Measurements from ENCODE around the gene TRIP13.
"Not testable (repeated sequence)": the region's sequence is repeated elsewhere in the genome, so short reads cannot be mapped to it uniquely, and the experiment has no call there.

The TRIP13 gene

DNA sequence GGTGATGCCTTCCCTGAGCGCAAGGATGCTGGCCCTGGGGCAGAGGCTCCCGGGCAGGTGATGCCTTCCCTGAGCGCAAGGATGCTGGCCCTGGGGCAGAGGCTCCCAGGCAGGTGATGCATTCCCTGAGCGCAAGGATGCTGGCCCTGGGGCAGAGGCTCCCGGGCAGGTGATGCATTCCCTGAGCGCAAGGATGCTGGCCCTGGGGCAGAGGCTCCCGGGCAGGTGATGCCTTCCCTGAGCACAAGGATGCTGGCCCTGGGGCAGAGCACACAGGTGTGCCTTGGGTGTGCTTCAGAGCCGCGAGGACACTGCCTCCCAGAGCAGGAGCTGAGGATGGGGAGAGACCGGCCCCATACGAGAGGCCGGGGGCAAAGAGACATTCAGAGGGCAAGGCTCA lies 22.7 kb downstream of the TRIP13 start:
- peaks cover 80% of the 10 kb centered on the region for H3K36me3 ChIP-seq (ENCODE audit: control insufficient read depth, insufficient read depth, low read length)
- not testable (repeated sequence) for H3K4me1 ChIP-seq (ENCODE audit: control insufficient read depth, insufficient read depth, low read length); H3K9ac ChIP-seq (ENCODE audit: low read depth, low read length); H3K27ac ChIP-seq (ENCODE audit: low read depth, low read length); H3K4me3 ChIP-seq (ENCODE audit: low read depth, low read length); H3K9me3 ChIP-seq (ENCODE audit: control insufficient read depth, insufficient read depth, low read length); H3K27me3 ChIP-seq (ENCODE audit: control insufficient read depth, insufficient read depth, low read length)

DNA sequence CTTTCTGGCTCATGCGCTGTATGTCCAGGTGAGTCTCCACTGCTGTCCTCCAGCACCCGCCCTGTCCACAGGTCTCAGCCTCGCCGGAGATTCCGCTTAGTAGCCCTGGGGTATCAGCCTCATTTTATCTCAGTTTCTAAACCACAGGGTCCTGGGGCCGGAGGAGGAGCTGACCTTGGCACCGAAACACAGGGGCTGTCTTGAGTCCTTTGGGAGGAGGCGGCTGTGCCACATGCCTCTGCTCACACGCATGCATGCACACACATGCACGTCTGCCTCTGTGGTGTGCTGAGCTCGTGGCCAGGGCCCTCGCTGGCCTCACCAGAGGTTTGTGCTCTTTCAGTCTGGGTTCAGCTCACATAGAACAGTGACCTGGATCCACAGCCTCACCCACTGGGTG lies 23.3 kb downstream of the TRIP13 start:
- Histone ChIP-seq H3K9ac (ENCODE audit: low read depth, low read length) (no peak overlapping the region), H3K4me3 (ENCODE audit: low read depth, low read length) (no peak overlapping the region), H3K36me3 (ENCODE audit: control insufficient read depth, insufficient read depth, low read length) (peaks cover 77% of the 10 kb centered on the region)

DNA sequence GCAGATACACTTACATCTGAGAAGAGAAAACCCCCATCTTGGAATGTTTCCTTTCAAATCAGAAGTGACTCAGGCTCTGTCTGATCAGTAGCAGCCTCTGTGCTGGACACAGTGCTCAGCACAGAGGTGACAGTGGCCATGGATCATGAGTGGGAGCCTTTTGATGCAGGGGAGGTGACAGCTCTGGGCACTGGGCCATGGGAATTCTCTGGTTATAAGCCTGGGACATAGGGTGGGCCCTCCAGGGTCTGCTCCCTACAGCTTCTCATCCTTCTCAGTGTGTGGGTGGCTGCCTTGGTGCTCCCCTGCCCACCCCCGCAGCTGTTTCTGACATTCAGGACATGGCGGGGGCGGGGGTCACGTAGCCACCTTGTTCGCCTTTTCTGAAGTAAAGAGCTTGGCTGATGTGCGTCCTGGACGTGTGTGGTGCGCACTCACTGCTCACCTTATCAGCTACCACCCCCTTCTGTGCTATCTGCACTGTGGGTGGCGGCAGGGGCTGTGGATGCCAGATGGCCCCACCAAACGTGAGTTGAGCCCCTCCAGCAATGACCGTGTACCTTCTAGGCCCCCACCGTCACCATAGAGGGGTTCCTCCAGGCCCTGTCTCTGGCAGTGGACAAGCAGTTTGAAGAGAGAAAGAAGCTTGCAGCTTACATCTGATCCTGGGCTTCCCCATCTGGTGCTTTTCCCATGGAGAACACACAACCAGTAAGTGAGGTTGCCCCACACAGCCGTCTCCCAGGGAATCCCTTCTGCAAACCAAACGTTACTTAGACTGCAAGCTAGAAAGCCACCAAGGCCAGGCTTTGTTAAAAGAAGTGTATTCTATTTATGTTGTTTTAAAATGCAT lies 24.0 kb downstream of the TRIP13 start:
- no peaks in the 10 kb centered on the region for H3K4me1 ChIP-seq (ENCODE audit: control insufficient read depth, insufficient read depth, low read length)
- H3K4me3 ChIP-seq (ENCODE audit: low read depth, low read length) = no peak overlapping the region
- no peaks in the 10 kb centered on the region for H3K9me3 ChIP-seq (ENCODE audit: control insufficient read depth, insufficient read depth, low read length)
- no peaks in the 10 kb centered on the region for H3K27me3 ChIP-seq (ENCODE audit: control insufficient read depth, insufficient read depth, low read length)
- peaks cover 75% of the 10 kb centered on the region for H3K36me3 ChIP-seq (ENCODE audit: control insufficient read depth, insufficient read depth, low read length)
- H3K27ac ChIP-seq (ENCODE audit: low read depth, low read length) = no peak overlapping the region
- H3K9ac ChIP-seq (ENCODE audit: low read depth, low read length) = no peak overlapping the region

More for the DNA sequence above, 23.3 kb downstream of the TRIP13 start:
- H3K27ac ChIP-seq (ENCODE audit: low read depth, low read length) = no peak overlapping the region
- no peaks in the 10 kb centered on the region for H3K4me1 ChIP-seq (ENCODE audit: control insufficient read depth, insufficient read depth, low read length)
- H3K27me3 ChIP-seq (ENCODE audit: control insufficient read depth, insufficient read depth, low read length) = no peaks in the 10 kb centered on the region
- H3K9me3 ChIP-seq (ENCODE audit: control insufficient read depth, insufficient read depth, low read length) = no peaks in the 10 kb centered on the region

GRCh38 chr5:918717-919116 lies 26.0 kb downstream of the TRIP13 start:
- not testable (repeated sequence) for H3K27ac ChIP-seq (ENCODE audit: low read depth, low read length); H3K4me3 ChIP-seq (ENCODE audit: low read depth, low read length); H3K4me1 ChIP-seq (ENCODE audit: control insufficient read depth, insufficient read depth, low read length); H3K9ac ChIP-seq (ENCODE audit: low read depth, low read length); H3K9me3 ChIP-seq (ENCODE audit: control insufficient read depth, insufficient read depth, low read length); H3K27me3 ChIP-seq (ENCODE audit: control insufficient read depth, insufficient read depth, low read length)
- peaks cover 57% of the 10 kb centered on the region for H3K36me3 ChIP-seq (ENCODE audit: control insufficient read depth, insufficient read depth, low read length)

DNA sequence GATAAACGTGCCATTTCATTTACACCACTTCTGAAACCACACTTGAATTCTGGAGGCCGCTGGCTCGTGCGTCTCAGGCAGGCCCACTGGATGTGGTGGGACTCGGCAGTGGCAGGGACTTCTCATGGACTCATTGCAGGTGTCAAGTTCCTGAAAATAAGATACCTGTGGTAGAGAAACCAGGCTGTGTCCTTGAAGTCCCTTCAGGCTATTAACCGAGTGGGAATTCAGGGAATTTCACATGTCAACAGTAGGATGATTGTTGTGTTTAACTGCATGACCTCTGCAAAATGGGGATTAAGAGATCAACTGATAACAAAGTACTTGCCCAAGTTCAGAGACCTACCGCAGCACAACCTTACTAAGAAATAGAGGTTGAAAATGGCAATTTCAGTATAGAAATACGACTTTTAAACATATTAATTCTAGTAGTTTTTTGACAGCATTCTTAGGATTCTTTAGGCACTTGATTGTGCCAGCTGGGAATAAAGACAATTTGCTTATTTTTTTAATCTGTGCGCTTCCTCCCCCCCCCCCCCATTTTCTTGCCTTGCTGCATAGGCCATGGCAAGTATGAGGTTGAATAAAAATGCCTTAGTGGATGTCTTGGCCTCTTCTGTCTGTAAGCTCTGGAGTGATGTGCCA lies 26.8 kb downstream of the TRIP13 start:
- no peak overlapping the region for H3K27ac ChIP-seq (ENCODE audit: low read depth, low read length)
- H3K36me3 ChIP-seq (ENCODE audit: control insufficient read depth, insufficient read depth, low read length) = peaks cover 49% of the 10 kb centered on the region
- no peaks in the 10 kb centered on the region for H3K9me3 ChIP-seq (ENCODE audit: control insufficient read depth, insufficient read depth, low read length)
- H3K4me1 ChIP-seq (ENCODE audit: control insufficient read depth, insufficient read depth, low read length) = no peaks in the 10 kb centered on the region
- no peak overlapping the region for H3K4me3 ChIP-seq (ENCODE audit: low read depth, low read length)
- no peak overlapping the region for H3K9ac ChIP-seq (ENCODE audit: low read depth, low read length)
- no peaks in the 10 kb centered on the region for H3K27me3 ChIP-seq (ENCODE audit: control insufficient read depth, insufficient read depth, low read length)

GRCh38 chr5:920321-920720 lies 27.6 kb downstream of the TRIP13 start:
- H3K4me3 ChIP-seq (ENCODE audit: low read depth, low read length) = no peak overlapping the region
- H3K27ac ChIP-seq (ENCODE audit: low read depth, low read length) = no peak overlapping the region
- no peaks in the 10 kb centered on the region for H3K4me1 ChIP-seq (ENCODE audit: control insufficient read depth, insufficient read depth, low read length)
- H3K36me3 ChIP-seq (ENCODE audit: control insufficient read depth, insufficient read depth, low read length) = peaks cover 41% of the 10 kb centered on the region
- H3K27me3 ChIP-seq (ENCODE audit: control insufficient read depth, insufficient read depth, low read length) = peaks cover 3% of the 10 kb centered on the region
- H3K9ac ChIP-seq (ENCODE audit: low read depth, low read length) = no peak overlapping the region
- no peaks in the 10 kb centered on the region for H3K9me3 ChIP-seq (ENCODE audit: control insufficient read depth, insufficient read depth, low read length)

DNA sequence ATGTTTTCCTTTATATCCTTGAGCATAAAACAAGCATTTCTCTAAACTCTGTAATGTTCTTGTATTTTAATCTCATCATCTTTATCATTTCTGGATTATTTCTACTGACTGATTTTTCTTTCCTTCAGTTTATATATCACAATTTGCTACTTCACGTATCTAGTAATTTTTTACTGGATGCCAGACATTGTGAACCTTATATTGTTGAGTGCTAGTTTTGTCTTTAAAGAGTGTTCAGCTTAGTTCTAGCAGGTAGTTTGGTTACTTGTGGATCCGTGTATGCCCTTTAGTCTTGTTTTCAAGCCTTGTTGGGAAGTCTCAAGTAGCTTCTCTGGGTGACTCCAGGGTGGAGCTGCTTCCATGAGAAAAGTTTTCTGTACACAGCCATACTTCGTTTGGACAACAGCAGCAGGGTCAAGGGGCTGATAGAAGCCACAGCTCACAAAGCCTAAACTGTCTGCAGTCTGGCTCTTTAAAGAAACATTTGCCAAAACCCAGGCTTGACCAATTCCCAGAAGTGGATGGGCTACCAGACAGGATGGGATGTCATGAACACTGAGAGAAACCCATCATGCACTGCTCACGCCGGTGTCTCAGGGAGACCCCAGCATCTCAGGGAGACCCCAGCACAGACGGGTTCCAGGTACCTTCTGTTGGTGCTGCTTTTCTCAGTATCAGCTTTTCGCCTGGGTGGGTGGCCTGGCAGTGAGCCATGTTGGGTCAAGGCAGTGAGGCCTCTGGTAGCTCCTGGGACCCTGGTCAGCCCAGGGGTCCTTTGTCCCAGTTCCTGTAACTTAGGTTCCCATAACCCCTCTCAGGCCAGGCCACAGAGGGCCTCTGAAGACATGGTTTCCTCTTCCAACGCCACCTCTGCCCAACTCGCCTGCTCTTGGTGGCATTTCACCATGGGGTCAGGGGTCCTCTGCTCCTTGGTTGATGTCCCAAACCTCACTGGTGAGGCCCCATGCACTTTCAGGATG lies 29.1 kb downstream of the TRIP13 start:
- Histone ChIP-seq H3K4me1 (ENCODE audit: control insufficient read depth, insufficient read depth, low read length) (no peaks in the 10 kb centered on the region), H3K36me3 (ENCODE audit: control insufficient read depth, insufficient read depth, low read length) (peaks cover 27% of the 10 kb centered on the region), H3K4me3 (ENCODE audit: low read depth, low read length) (no peak overlapping the region), H3K9ac (ENCODE audit: low read depth, low read length) (no peak overlapping the region), H3K27ac (ENCODE audit: low read depth, low read length) (no peak overlapping the region), H3K9me3 (ENCODE audit: control insufficient read depth, insufficient read depth, low read length) (no peaks in the 10 kb centered on the region), H3K27me3 (ENCODE audit: control insufficient read depth, insufficient read depth, low read length) (peaks cover 18% of the 10 kb centered on the region)

GRCh38 chr5:922436-923280 lies 30.0 kb downstream of the TRIP13 start:
- Histone ChIP-seq H3K9me3 (ENCODE audit: control insufficient read depth, insufficient read depth, low read length) (no peaks in the 10 kb centered on the region), H3K9ac (ENCODE audit: low read depth, low read length) (no peak overlapping the region), H3K27ac (ENCODE audit: low read depth, low read length) (no peak overlapping the region), H3K4me1 (ENCODE audit: control insufficient read depth, insufficient read depth, low read length) (no peaks in the 10 kb centered on the region), H3K4me3 (ENCODE audit: low read depth, low read length) (no peak overlapping the region), H3K27me3 (ENCODE audit: control insufficient read depth, insufficient read depth, low read length) (peaks cover 24% of the 10 kb centered on the region), H3K36me3 (ENCODE audit: control insufficient read depth, insufficient read depth, low read length) (peaks cover 18% of the 10 kb centered on the region)

GRCh38 chr5:923281-923873 lies 30.7 kb downstream of the TRIP13 start:
- Histone ChIP-seq H3K27me3 (ENCODE audit: control insufficient read depth, insufficient read depth, low read length) (peaks cover 24% of the 10 kb centered on the region), H3K36me3 (ENCODE audit: control insufficient read depth, insufficient read depth, low read length) (peaks cover 11% of the 10 kb centered on the region), H3K27ac (ENCODE audit: low read depth, low read length) (no peak overlapping the region), H3K9me3 (ENCODE audit: control insufficient read depth, insufficient read depth, low read length) (no peaks in the 10 kb centered on the region), H3K4me3 (ENCODE audit: low read depth, low read length) (no peak overlapping the region), H3K4me1 (ENCODE audit: control insufficient read depth, insufficient read depth, low read length) (no peaks in the 10 kb centered on the region), H3K9ac (ENCODE audit: low read depth, low read length) (no peak overlapping the region)

All from HUES48 (cell line).